ENCODE data around the gene HOXC13.

DNA sequence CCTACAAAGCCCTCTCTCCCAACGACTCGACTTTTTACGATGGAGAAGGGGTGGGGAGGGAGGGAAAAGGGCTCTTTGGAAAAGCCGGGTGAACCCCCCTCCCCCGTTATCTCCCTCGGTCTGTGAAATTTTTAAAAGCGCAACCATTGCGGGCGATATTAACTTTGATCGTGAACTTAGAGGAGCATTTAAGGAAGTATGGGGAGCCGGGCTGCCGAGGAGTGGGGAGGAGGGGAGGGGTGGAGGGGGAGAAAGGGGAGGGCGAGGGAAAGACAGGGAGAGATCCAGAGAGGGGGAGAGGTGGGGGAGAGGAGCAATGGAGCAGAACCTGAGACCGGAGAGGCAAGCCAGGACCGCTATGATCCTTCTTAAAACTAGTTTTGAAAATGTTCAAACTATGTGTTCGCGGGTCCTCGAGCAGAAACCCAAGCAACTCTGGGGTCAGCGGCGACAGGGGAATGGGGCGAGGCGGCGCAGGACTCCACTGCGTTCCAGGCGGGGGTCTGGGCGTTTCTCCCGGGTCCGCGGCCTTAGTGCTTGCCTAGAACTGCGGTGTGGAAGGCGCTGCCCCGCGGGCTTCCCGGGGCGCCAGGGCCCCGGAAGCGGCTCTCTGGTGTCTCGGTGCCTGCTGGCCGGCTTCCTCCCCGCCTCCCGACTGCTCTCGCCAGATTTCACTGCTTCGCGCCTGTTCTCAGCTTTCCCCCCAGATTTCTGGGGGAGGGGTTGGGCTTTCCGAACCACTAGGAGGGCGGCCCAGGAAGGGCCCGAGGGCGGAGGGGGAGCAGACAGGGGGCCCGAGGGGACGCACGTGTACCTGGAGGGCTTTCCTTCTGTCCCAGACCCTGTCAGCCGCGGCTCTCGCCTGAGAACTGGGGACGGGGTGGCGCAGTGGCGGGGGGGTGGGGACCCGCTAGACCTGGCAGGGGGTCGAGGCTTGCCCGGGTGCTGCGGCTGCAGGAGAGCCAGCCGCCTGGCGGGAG lies 35.7 kb downstream of the HOXC13 start, which contains the start of gene HOTAIR:
- TF ChIP-seq, protein P1, sequence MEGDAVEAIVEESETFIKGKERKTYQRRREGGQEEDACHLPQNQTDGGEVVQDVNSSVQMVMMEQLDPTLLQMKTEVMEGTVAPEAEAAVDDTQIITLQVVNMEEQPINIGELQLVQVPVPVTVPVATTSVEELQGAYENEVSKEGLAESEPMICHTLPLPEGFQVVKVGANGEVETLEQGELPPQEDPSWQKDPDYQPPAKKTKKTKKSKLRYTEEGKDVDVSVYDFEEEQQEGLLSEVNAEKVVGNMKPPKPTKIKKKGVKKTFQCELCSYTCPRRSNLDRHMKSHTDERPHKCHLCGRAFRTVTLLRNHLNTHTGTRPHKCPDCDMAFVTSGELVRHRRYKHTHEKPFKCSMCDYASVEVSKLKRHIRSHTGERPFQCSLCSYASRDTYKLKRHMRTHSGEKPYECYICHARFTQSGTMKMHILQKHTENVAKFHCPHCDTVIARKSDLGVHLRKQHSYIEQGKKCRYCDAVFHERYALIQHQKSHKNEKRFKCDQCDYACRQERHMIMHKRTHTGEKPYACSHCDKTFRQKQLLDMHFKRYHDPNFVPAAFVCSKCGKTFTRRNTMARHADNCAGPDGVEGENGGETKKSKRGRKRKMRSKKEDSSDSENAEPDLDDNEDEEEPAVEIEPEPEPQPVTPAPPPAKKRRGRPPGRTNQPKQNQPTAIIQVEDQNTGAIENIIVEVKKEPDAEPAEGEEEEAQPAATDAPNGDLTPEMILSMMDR (optimal IDR thresholded peaks at IDR 0.05 in 1 of 3, IDR thresholded peaks at IDR 0.05 in 1 of 3, conservative IDR thresholded peaks at IDR 0.05 in 1 of 3; ENCODE audit: extremely low read depth in 1 of 3, insufficient read depth in 2 of 3, low read length in 3 of 3) = no peak
- no peak for TF ChIP-seq EZH2 (IDR thresholded peaks at IDR 0.05; ENCODE audit: low read length)

All from keratinocyte (primary cell).